GM12878 (cell line): ENCODE data around the gene MYO1C. TPM values are rescaled to one million over a fixed set of nuclear protein-coding genes. Genes with fewer than 3 reads are reported as not detected.

Source experiments
- ATF3 ChIP-seq: IDR thresholded peaks from 2 replicates; pipeline ENCODE4 v1.6.1; 2011; ENCODE audit warnings: low read depth, mild to moderate bottlenecking, low read length, moderate library complexity, borderline replicate concordance; ENCODE audit errors: extremely low read depth
- CBX3 ChIP-seq: fragments of 200-600 bp; sonication (generic); IDR thresholded peaks from 2 replicates; pipeline ENCODE4 v1.6.1; 2016; ENCODE audit warnings: low read depth, borderline replicate concordance
- CREB1 ChIP-seq: IDR thresholded peaks from 2 replicates; pipeline ENCODE4 v1.6.1; 2012; ENCODE audit warnings: low read depth, mild to moderate bottlenecking, inconsistent platforms
- IRF3 ChIP-seq: fragments of 450-650 bp; IDR thresholded peaks from 2 replicates; pipeline ENCODE4 v1.6.1; 2014; ENCODE audit warnings: mild to moderate bottlenecking
- IRF5 ChIP-seq: fragments of 450-650 bp; IDR thresholded peaks from 2 replicates; pipeline ENCODE4 v1.6.1; 2017; ENCODE audit warnings: borderline replicate concordance
- JUNB ChIP-seq: IDR thresholded peaks from 2 replicates; pipeline ENCODE4 v1.6.1; 2016; ENCODE audit warnings: antibody characterized with exemption, mild to moderate bottlenecking
- NBN ChIP-seq: fragments of 450-650 bp; IDR thresholded peaks from 2 replicates; pipeline ENCODE4 v1.6.1; 2016
- NFYB ChIP-seq: IDR thresholded peaks from 2 replicates; pipeline ENCODE4 v1.6.1; 2011; ENCODE audit warnings: low read depth, mild to moderate bottlenecking, low read length, improper control_type of control experiment, moderate library complexity; ENCODE audit not compliant: insufficient read depth
- NR2C1 ChIP-seq: fragments of 450-650 bp; IDR thresholded peaks from 2 replicates; pipeline ENCODE4 v1.6.1; 2017; ENCODE audit warnings: antibody characterized with exemption, mild to moderate bottlenecking, moderate library complexity
- POU2F2 ChIP-seq: IDR thresholded peaks from 3 replicates; pipeline ENCODE4 v1.6.1; 2011; ENCODE audit warnings: low read depth, mild to moderate bottlenecking, low read length, borderline replicate concordance
- RELB ChIP-seq: fragments of 450-650 bp; IDR thresholded peaks from 2 replicates; pipeline ENCODE4 v1.6.1; 2017; ENCODE audit warnings: low read depth, mild to moderate bottlenecking, moderate library complexity
- RUNX3 ChIP-seq: IDR thresholded peaks from 2 replicates; pipeline ENCODE4 v1.6.1; 2012; ENCODE audit warnings: low read length, inconsistent platforms
- SIN3A ChIP-seq: IDR thresholded peaks from 2 replicates; pipeline ENCODE4 v1.6.1; 2012; ENCODE audit warnings: low read depth, low read length, improper control_type of control experiment
- STAT1 ChIP-seq: fragments of 450-650 bp; conservative IDR thresholded peaks from 2 replicates; pipeline ENCODE4 v1.6.1; 2014; ENCODE audit warnings: antibody characterized with exemption, mild to moderate bottlenecking
- STAT3 ChIP-seq: IDR thresholded peaks from 2 replicates; pipeline ENCODE4 v1.6.1; 2011; ENCODE audit warnings: low read depth, low read length, improper control_type of control experiment
- YBX1 ChIP-seq: fragments of 450-650 bp; IDR thresholded peaks from 2 replicates; pipeline ENCODE4 v1.6.1; 2016; ENCODE audit warnings: antibody characterized with exemption
- ZBTB11 ChIP-seq: fragments of 450-650 bp; formaldehyde crosslinking; IDR thresholded peaks from 2 replicates; pipeline ENCODE4 v1.5.0; 2022; ENCODE audit warnings: mild to moderate bottlenecking, missing genetic modification characterization
- ZBTB33 ChIP-seq: fragments of 450-650 bp; IDR thresholded peaks from 2 replicates; pipeline ENCODE4 v1.6.1; 2017; ENCODE audit warnings: mild to moderate bottlenecking
- ZNF274 ChIP-seq: IDR thresholded peaks from one replicate; pipeline ENCODE4 v1.8.0; 2011; ENCODE audit not compliant: insufficient read length, insufficient read depth
- ZNF622 ChIP-seq: fragments of 450-650 bp; IDR thresholded peaks from 2 replicates; pipeline ENCODE4 v1.6.1; 2017; ENCODE audit warnings: mild to moderate bottlenecking, inconsistent platforms
- polyA plus RNA-seq, 11 experiments: library from polyadenylated mRNA; depleted of rRNA in 4 of 11; unstranded in 6 of 11; stranded (reverse) in 5 of 11; fragments of >200 nt; fragmentation: Nextera tagmentation in 4 of 11; fragmentation: Illumina TruSeq in 1 of 11; extraction: Ambion mirVana in 4 of 11; extraction: Trizol in 1 of 11; gene quantifications; 1 replicate in 1 of 11; 2 replicates in 10 of 11; pipeline versions ENCODE4 v1.2.1 to v1.2.3, GENCODE V29; 2011 to 2016; ENCODE audit warnings: inconsistent platforms in 2 of 11, missing spikeins in 2 of 11, low read depth in 1 of 11
- total RNA-seq, 4 experiments: library from RNA; depleted of rRNA in 3 of 4; stranded (reverse); fragments of >200 nt in 3 of 4; fragmentation: Illumina TruSeq in 1 of 4; extraction: Trizol in 1 of 4; gene quantifications; 2 replicates each; pipeline versions ENCODE4 v1.2.1 to v1.2.3, GENCODE V29; 2013 to 2021

The MYO1C gene
- total and polyA plus RNA-seq, 10 of the 15 experiments (the other 5 are each of a cell fraction or from before 2014, with no cell fraction given), result 1.2 to 92.0 (median 36.6) TPM

- no peak for TF ChIP-seq ZBTB33
- TF ChIP-seq ZNF274, result no peak
- TF ChIP-seq JUNB, result no peak
- TF ChIP-seq RUNX3, result peak; percentile 37; the same call in 1 of the 2 replicates
- peak; percentile 51; the same call in 1 of the 2 replicates for TF ChIP-seq STAT1
- no peak for TF ChIP-seq STAT3
- no peak for TF ChIP-seq RELB
- TF ChIP-seq ZBTB11 (CRISPR knock-in tag), result no peak
- peak; percentile 95 for TF ChIP-seq CREB1
- TF ChIP-seq NR2C1, result peak; percentile 84
- TF ChIP-seq SIN3A, result 0 out of 2 replicates have a peak, but pooled peaks have one; percentile 63
- no peak for TF ChIP-seq NBN
- TF ChIP-seq POU2F2, result peak; percentile 36; the same call in 2 of the 3 replicates
- no peak for TF ChIP-seq CBX3
- TF ChIP-seq ATF3, result no peak
- TF ChIP-seq YBX1, result no peak
- no peak for TF ChIP-seq ZNF622
- no peak for TF ChIP-seq IRF5
- TF ChIP-seq IRF3, result no peak
- TF ChIP-seq NFYB, result no peak
Observed at GRCh38 chr17:1455797-1456599, 36.5 kb downstream of the MYO1C start, which contains the start of gene CRK (continued).
